ENCODE results near the gene MMAB. TPM values are rescaled to one million over a fixed set of nuclear protein-coding genes. Genes with fewer than 3 reads are reported as not detected.

MMAB gene
- total RNA-seq, 1 donor from 2014 or later: 43.5 TPM

DNA sequence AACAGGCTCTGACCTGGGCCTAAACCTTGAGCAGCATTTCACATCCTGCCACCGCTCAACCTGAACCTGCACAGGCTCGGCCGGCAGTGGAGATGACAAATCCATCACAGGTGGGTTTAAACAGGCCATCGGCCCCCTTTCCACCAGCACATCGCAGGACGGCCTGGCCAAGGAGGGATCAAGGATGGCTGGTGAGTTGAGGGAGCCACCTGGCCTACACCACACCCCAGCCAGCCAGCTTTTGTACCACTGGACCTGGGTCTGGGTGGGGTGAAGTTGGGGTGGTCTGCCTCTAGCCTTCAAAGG lies 14.2 kb downstream of the MMAB start:
- no peak overlapping the region for H3K27ac ChIP-seq
- TF ChIP-seq, protein P1, sequence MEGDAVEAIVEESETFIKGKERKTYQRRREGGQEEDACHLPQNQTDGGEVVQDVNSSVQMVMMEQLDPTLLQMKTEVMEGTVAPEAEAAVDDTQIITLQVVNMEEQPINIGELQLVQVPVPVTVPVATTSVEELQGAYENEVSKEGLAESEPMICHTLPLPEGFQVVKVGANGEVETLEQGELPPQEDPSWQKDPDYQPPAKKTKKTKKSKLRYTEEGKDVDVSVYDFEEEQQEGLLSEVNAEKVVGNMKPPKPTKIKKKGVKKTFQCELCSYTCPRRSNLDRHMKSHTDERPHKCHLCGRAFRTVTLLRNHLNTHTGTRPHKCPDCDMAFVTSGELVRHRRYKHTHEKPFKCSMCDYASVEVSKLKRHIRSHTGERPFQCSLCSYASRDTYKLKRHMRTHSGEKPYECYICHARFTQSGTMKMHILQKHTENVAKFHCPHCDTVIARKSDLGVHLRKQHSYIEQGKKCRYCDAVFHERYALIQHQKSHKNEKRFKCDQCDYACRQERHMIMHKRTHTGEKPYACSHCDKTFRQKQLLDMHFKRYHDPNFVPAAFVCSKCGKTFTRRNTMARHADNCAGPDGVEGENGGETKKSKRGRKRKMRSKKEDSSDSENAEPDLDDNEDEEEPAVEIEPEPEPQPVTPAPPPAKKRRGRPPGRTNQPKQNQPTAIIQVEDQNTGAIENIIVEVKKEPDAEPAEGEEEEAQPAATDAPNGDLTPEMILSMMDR (IDR thresholded peaks at IDR 0.05): no peak
- H3K4me3 ChIP-seq: no peak overlapping the region
- intact Hi-C loops (cut with DNase I): no loop called here
- no peak for DNase-seq (ENCODE audit: low spot score in 2 of 2)
- no peaks in the 10 kb centered on the region for H3K9me3 ChIP-seq
- peaks cover 11 to 32% of the 10 kb centered on the region in 2 donors for H3K36me3 ChIP-seq
- H3K27me3 ChIP-seq: no peaks in the 10 kb centered on the region
- H3K4me1 ChIP-seq: no peaks in the 10 kb centered on the region

DNA sequence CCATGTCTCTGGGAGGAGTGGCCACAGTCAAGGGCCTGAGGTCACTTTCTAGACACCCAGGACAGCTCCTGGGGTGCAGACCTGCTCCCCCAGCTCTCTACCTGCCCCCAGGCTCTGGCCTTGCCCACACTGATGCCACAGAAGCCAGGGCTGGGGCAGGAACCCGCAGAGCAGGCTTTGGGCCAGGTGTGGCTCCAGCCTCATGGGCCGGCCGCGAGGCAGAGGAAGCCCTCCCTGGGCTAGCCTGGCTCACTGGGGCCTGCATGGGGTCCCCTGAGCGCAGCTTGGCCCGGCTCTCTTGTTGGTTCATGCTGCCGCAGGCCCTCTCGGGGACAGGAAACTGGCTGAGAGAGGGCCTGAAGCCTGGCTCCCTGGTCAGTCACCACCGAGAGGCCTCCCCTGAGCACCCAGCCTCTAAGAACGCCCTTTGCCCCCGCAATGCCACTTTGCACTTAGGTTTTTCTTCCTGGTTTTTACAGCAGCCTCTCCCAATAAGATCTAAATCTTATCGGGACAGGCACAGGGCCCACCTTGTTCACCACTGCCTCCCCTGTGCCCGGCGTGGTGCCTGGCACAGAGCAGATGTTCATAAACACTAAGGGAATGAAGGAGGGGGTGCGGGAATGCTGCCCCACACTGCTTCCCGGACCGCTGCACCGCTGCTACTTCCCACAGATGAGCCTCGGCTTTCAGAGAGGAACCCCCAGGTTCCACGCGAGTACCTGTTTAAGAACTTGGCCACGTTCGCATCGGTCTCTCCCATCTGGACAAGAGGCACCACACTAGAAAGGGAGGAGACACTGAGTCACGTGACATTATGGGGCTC lies 14.7 kb downstream of the MMAB start:
- Histone ChIP-seq H3K36me3 (peaks cover 9 to 27% of the 10 kb centered on the region in 2 donors), H3K27ac (no peak overlapping the region), H3K4me1 (no peaks in the 10 kb centered on the region), H3K9me3 (no peaks in the 10 kb centered on the region), H3K4me3 (no peak overlapping the region), H3K27me3 (no peaks in the 10 kb centered on the region)
- no peak for DNase-seq (ENCODE audit: low spot score in 2 of 2)
- TF ChIP-seq, protein P1 (IDR thresholded peaks at IDR 0.05): no peak
- intact Hi-C loops (cut with DNase I): no loop called here

DNA sequence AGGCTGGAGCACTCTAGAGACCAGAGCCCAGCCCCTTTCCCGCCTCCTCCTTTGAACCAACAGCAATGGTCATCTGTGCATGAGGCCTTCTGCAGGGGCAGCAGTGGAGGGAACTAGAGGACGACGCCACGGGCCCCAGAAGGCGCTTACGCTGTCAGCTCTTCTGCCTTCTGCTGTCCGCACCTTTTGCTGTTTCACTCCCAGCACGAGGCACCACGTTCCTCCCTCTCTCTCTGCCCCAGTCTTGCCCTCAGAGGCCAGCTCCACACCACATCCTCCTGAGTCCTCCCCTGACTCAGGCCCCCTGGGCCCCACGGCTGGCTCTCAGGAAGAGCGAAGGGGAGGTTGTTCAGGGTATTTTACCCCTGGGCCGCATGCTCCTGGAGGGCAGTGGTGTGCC lies 15.5 kb downstream of the MMAB start:
- no peak overlapping the region for H3K27ac ChIP-seq
- no peaks in the 10 kb centered on the region for H3K27me3 ChIP-seq
- no peaks in the 10 kb centered on the region for H3K4me1 ChIP-seq
- H3K4me3 ChIP-seq: no peak overlapping the region
- H3K9me3 ChIP-seq: no peaks in the 10 kb centered on the region
- DNase-seq (ENCODE audit: low spot score in 2 of 2): no peak
- TF ChIP-seq, protein P1 (IDR thresholded peaks at IDR 0.05): no peak
- peaks cover 9 to 20% of the 10 kb centered on the region in 2 donors for H3K36me3 ChIP-seq
- intact Hi-C loops (cut with DNase I): no loop called here

DNA sequence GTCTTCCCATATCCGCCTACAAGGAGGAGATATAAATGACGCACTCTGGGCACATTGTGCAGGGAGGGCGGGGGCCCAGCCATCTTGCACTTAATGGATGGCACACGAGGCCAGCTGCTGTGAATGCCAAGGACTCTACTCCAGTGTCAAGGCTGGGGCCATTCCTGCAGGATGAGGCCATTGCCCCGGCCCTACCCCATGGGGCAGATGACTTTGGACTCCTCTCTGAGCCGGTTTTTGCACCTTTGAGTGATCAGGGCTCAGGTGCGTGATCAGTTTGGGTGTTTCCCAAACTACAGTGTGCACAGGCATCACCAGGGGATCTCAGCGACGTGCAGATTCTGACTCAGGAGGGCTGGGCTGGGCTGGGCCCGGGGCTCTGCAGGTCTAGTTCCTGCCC lies 16.1 kb downstream of the MMAB start:
- DNase-seq (ENCODE audit: low spot score in 2 of 2): no peak

DNA sequence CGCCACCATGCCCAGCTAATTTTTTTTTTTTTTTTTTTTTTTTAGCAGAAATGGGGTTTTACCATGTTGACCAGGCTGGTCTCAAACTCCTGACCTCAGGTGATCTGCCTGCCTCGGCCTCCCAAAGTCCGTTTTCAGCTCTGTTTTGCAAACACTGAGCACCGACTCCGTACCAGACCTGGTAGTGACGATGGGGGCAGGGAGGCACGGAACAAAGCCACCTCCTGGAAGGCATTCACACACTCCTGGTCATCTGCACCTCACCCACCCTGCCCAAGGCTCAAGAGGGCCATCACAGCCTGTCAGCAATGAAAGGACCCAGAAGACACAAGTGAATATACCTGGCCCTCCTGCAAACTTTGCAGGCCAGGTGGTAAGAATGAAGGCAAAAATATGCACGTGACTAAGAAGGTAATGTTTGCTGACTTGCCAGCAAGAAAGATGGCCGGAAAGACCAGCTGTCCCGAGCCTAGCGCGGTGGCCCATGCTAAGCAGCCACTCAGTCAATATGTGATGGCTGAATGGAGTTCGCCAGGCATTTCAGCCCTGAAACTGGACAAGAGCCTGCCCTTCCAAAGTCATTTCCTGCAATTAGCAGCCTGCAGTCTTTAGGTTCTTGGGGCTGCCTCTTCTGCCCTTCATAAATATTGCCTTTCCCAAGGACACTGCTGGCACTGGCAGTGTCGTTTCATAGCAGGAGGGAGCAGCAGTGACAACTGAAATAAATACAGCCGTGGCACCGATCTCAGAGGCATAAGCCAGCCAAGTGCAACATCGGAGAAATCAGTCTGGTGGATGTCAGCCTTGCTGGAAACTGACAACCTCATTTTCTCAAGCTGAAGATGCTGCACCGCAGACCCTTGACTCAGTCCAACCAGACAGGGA lies 17.6 kb downstream of the MMAB start:
- no peaks in the 10 kb centered on the region for H3K27me3 ChIP-seq
- no peak overlapping the region for H3K27ac ChIP-seq
- intact Hi-C loops (cut with DNase I): no loop called here
- no peak for DNase-seq (ENCODE audit: low spot score in 2 of 2)
- no peaks in the 10 kb centered on the region for H3K4me1 ChIP-seq
- TF ChIP-seq, protein P1 (IDR thresholded peaks at IDR 0.05): no peak
- H3K36me3 ChIP-seq: peaks cover 0 to 4% of the 10 kb centered on the region in 2 donors
- H3K9me3 ChIP-seq: no peaks in the 10 kb centered on the region
- H3K4me3 ChIP-seq: no peak overlapping the region

More for the DNA sequence above, 16.1 kb downstream of the MMAB start:
- H3K4me3 ChIP-seq: no peak overlapping the region
- H3K27me3 ChIP-seq: no peaks in the 10 kb centered on the region
- no peaks in the 10 kb centered on the region for H3K9me3 ChIP-seq
- intact Hi-C loops (cut with DNase I): no loop called here
- H3K36me3 ChIP-seq: peaks cover 9 to 14% of the 10 kb centered on the region in 2 donors
- TF ChIP-seq, protein P1 (IDR thresholded peaks at IDR 0.05): no peak
- H3K4me1 ChIP-seq: no peaks in the 10 kb centered on the region
- H3K27ac ChIP-seq: no peak overlapping the region

All from ascending aorta (tissue), 2 donors.